T-cell (primary cell): Measurements from ENCODE around the gene ADGRG7. TPM values are rescaled to one million over a fixed set of nuclear protein-coding genes. Genes with fewer than 3 reads are reported as not detected.

Source experiments
- ATAC-seq, 4 experiments: fragments of 200-7000 bp in 3 of 4; fragments of 150-1000 bp in 1 of 4; cut with Tn5 transposase; replicated peaks in 1 of 4; 1 replicate in 3 of 4; 2 replicates in 1 of 4; pipeline ENCODE4 v1.10.0; 2021; ENCODE audit warnings: moderate library complexity in 3 of 4, mild to moderate bottlenecking in 2 of 4, moderate number of reproducible peaks in 1 of 4
- CTCF ChIA-PET, 2 donors: fragments of 300-600 bp; sonication (Branson Sonifier 250); formaldehyde crosslinking; loops; one replicate each; lab custom pipeline; 2022; ENCODE audit warnings: antibody characterized with exemption in 2 of 2; lab: Charles Lee
- POLR2A ChIA-PET, 2 donors: fragments of 300-600 bp; sonication (Branson Sonifier 250); formaldehyde crosslinking; loops; one replicate each; lab custom pipeline; 2022; ENCODE audit warnings: antibody characterized with exemption in 2 of 2; lab: Charles Lee
- DNase-seq, 35 experiments: peaks; one replicate each; pipeline versions ENCODE4 v3.0.0 to v3.0.0-alpha.2; 2013 to 2023
- H3K27ac ChIP-seq: one replicate; pipeline ENCODE4 v1.5.1; 2013; ENCODE audit warnings: low read length
- H3K27me3 ChIP-seq, 2 experiments: replicated peaks in 1 of 2; 1 replicate in 1 of 2; 2 replicates in 1 of 2; pipeline versions ENCODE4 v1.6.1 to v1.7.0; 2013; ENCODE audit warnings: low read length in 1 of 2, mixed read lengths in 1 of 2; ENCODE audit not compliant: control insufficient read depth in 2 of 2, insufficient read depth in 2 of 2; ENCODE audit errors: extremely low read depth in 1 of 2
- H3K36me3 ChIP-seq, 2 donors: 1 replicate in 1 of 2; 2 replicates in 1 of 2; pipeline versions ENCODE4 v1.6.1 to v1.7.0; 2013; ENCODE audit warnings: low read length in 1 of 2; ENCODE audit not compliant: control insufficient read depth in 2 of 2, insufficient read depth in 1 of 2; ENCODE audit errors: extremely low read depth in 1 of 2
- H3K4me1 ChIP-seq, 2 experiments: 1 replicate in 1 of 2; 2 replicates in 1 of 2; pipeline versions ENCODE4 v1.6.1 to v1.7.0; 2013; ENCODE audit warnings: low read length in 2 of 2, mixed read lengths in 1 of 2; ENCODE audit not compliant: insufficient read depth in 2 of 2, control insufficient read depth in 1 of 2; ENCODE audit errors: extremely low read depth in 1 of 2
- H3K4me3 ChIP-seq, 2 donors: 1 replicate in 1 of 2; 2 replicates in 1 of 2; pipeline versions ENCODE4 v1.5.1 to v1.7.0; 2013; ENCODE audit warnings: mild to moderate bottlenecking in 2 of 2, low read length in 1 of 2, moderate library complexity in 1 of 2; ENCODE audit not compliant: control insufficient read depth in 1 of 2; ENCODE audit errors: extremely low read depth in 1 of 2
- H3K9me3 ChIP-seq: 2 replicates; pipeline ENCODE4 v1.7.0; 2013
- H3K27ac Mint-ChIP-seq, 2 donors: one replicate each; pipeline ENCODE4 v1.8.0; 2020 to 2021; ENCODE audit warnings: mild to moderate bottlenecking in 2 of 2, mixed read lengths in 2 of 2
- H3K27me3 Mint-ChIP-seq, 2 donors: one replicate each; pipeline ENCODE4 v1.8.0; 2021 to 2022; ENCODE audit warnings: mixed read lengths in 2 of 2
- H3K36me3 Mint-ChIP-seq: one replicate; pipeline ENCODE4 v1.8.0; 2021; ENCODE audit warnings: mixed read lengths
- H3K4me1 Mint-ChIP-seq, 3 donors: one replicate each; pipeline ENCODE4 v1.8.0; 2020 to 2022; ENCODE audit warnings: mixed read lengths in 3 of 3, mild to moderate bottlenecking in 1 of 3
- H3K4me3 Mint-ChIP-seq, 3 donors: one replicate each; pipeline ENCODE4 v1.8.0; 2020 to 2022; ENCODE audit warnings: mild to moderate bottlenecking in 3 of 3, mixed read lengths in 3 of 3, moderate library complexity in 3 of 3
- H3K9me3 Mint-ChIP-seq, 3 donors: one replicate each; pipeline ENCODE4 v1.8.0; 2020 to 2022; ENCODE audit warnings: mixed read lengths in 3 of 3
- WGBS: methylation state at CpG from one replicate; pipeline ENCODE4 v1.1.5; 2013; ENCODE audit warnings: missing lambda C conversion rate; ENCODE audit not compliant: insufficient coverage; 5-methylcytosine and 5-hydroxymethylcytosine counted together
- total RNA-seq, 35 experiments: library from RNA in 6 of 35; stranded (reverse) in 6 of 35; fragments of 120-200 nt in 1 of 35; gene quantifications; one replicate each; pipeline versions ENCODE4 v1.2.1 to v1.2.4 and lab custom pipeline; 2013 to 2026

ADGRG7 gene
- total RNA-seq, 5 donors from 2014 or later (not counting 1 experiment from before 2014, with no cell fraction given) = not detected

DNA sequence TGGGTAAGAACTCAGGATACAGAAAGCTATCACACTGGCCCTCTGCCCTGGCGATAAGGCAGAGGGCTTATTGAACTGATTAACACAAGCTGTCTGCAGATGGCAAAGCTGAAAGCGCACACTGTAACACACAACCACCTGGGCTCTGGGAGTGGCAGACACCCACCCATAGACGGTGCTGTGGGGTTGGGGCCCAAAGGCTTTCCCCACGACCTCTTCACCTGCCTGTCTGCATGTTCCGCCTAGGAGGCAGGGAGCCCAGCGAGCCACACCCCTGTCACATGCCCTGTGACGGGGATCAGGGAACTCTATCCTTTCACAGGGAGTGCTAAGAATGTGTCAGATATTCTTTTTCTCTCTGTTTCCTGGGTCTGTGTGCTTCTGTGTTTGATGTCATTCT, 87.8 kb downstream of the ADGRG7 start:
- H3K36me3 Mint-ChIP-seq = peaks cover 2% of the 10 kb centered on the region
- H3K9me3 Mint-ChIP-seq = no peaks in the 10 kb centered on the region
- no peaks in the 10 kb centered on the region for H3K36me3 ChIP-seq
- H3K4me1 Mint-ChIP-seq = no peaks in the 10 kb centered on the region
- ChIA-PET POLR2A (no interaction called here), CTCF (no interaction called here)
- H3K4me1 ChIP-seq = no peaks in the 10 kb centered on the region
- H3K4me3 Mint-ChIP-seq = no peak overlapping the region
- DNase-seq (no peak), ATAC-seq (no peak)
- peaks cover 0 to 11% of the 10 kb centered on the region in 2 experiments for H3K27me3 ChIP-seq
- H3K27ac ChIP-seq = no peak overlapping the region
- H3K27me3 Mint-ChIP-seq = peaks cover 53 to 58% of the 10 kb centered on the region in 2 donors
- H3K4me3 ChIP-seq = no peak overlapping the region
- 84% methylated on average over 4 of the region's 7 CpGs for WGBS
- no peaks in the 10 kb centered on the region for H3K9me3 ChIP-seq
- no peak overlapping the region for H3K27ac Mint-ChIP-seq

DNA sequence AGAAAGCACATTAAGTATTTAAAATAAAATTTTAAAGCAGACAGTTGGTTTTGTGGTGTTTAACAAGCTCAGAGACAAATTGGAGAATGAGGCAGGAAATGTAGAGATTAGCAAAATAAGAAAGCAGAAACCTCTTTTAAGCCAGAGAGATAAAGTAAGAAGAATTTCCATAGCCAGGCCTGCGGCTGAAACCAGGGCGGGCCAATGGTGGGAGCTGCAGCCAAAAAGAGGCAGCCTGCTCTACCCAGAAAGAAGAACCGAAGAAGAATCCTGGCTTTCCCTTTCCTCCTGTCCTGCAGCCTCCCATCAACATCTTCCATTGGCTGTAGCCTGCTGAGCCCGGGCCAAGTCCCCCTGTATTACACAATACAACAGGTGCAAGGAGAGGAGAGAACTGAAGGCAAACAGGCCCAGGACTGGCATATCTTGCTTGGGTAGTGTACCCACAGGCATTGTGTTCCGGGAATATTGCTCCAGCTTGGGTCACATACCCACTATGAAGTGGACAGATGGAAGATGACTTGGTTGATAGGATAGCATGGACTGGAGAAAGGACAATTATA, 88.4 kb downstream of the ADGRG7 start:
- WGBS = 100% methylated on average over 2 of the region's 5 CpGs
- H3K36me3 Mint-ChIP-seq = peaks cover 2% of the 10 kb centered on the region
- H3K27me3 Mint-ChIP-seq = peaks cover 52 to 55% of the 10 kb centered on the region in 2 donors
- H3K4me1 Mint-ChIP-seq = no peaks in the 10 kb centered on the region
- no peak for DNase-seq
- H3K4me3 Mint-ChIP-seq = no peak overlapping the region
- Histone ChIP-seq H3K4me3 (no peak overlapping the region), H3K4me1 (no peaks in the 10 kb centered on the region), H3K9me3 (no peaks in the 10 kb centered on the region), H3K27me3 (peaks cover 0 to 11% of the 10 kb centered on the region in 2 experiments), H3K27ac (no peak overlapping the region), H3K36me3 (no peaks in the 10 kb centered on the region)
- H3K27ac Mint-ChIP-seq = no peak overlapping the region
- no peaks in the 10 kb centered on the region for H3K9me3 Mint-ChIP-seq
- no peak for ATAC-seq
- POLR2A ChIA-PET = no interaction called here
- CTCF ChIA-PET = no interaction called here

DNA sequence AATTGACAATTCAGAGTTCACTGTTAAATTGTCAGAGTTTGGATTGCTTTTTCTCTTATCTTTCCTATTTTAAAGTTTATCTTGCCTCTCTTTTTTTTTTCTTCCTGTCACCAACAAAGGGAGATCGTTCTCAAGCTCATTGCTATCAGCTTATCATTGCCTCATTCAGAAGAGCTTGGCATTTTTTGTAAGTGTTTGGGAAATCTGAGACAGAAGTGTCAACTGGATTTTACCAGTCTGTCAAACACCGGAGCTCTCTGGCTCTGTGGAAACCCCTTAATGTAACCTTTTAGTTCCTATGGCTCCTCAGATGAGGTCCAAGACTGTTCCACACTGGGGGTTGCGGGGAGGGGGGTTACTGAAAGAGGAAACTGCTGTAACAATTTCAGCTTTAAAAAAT, 89.3 kb downstream of the ADGRG7 start:
- no peaks in the 10 kb centered on the region for H3K36me3 Mint-ChIP-seq
- Histone ChIP-seq H3K27ac (no peak overlapping the region), H3K9me3 (no peaks in the 10 kb centered on the region), H3K4me3 (no peak overlapping the region), H3K4me1 (no peaks in the 10 kb centered on the region), H3K27me3 (peaks cover 0 to 11% of the 10 kb centered on the region in 2 experiments), H3K36me3 (no peaks in the 10 kb centered on the region)
- peaks cover 51 to 53% of the 10 kb centered on the region in 2 donors for H3K27me3 Mint-ChIP-seq
- ATAC-seq (no peak), DNase-seq (no peak)
- no peaks in the 10 kb centered on the region for H3K4me1 Mint-ChIP-seq
- H3K27ac Mint-ChIP-seq = no peak overlapping the region
- no CpG with 5 or more reads among the region's 3 CpGs for WGBS
- no peaks in the 10 kb centered on the region for H3K9me3 Mint-ChIP-seq
- CTCF ChIA-PET = interaction anchor here in 1 of 2 donors (0.6 kb wide), 1 partner anchor 107 kb away, joined by 4 read pairs; no protein-coding TSS in a partner anchor
- POLR2A ChIA-PET = interaction anchor here in 1 of 2 donors (0.6 to 0.7 kb wide), 2 partner anchors 439 to 893 kb away, joined by 4 to 10 read pairs; no protein-coding TSS in a partner anchor
- no peak overlapping the region for H3K4me3 Mint-ChIP-seq

DNA sequence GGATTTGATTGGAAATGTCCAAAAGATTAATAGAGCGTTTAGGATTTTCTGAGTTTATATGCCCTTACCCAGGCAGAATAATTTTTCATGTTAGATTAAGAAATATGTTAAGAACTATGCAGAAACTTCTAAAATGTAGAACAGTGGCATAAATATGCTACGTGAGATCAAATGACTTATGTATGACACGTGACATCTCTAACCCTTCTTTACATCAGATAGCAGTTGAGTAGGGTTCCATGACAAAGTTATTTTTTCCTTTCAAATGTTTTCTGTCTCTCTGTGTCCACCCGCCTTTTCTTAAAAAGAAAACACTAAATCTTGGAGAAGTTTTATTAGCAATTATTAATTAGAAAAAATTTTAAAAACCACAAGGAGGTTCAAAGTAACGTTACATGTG, 91.3 kb downstream of the ADGRG7 start:
- DNase-seq = no peak
- Histone ChIP-seq H3K9me3 (no peaks in the 10 kb centered on the region), H3K4me1 (no peaks in the 10 kb centered on the region), H3K27ac (no peak overlapping the region), H3K36me3 (no peaks in the 10 kb centered on the region), H3K27me3 (peaks cover 0 to 11% of the 10 kb centered on the region in 2 experiments), H3K4me3 (no peak overlapping the region)
- Mint-ChIP-seq H3K27me3 (peaks cover 38 to 39% of the 10 kb centered on the region in 2 donors), H3K36me3 (no peaks in the 10 kb centered on the region), H3K4me1 (no peaks in the 10 kb centered on the region), H3K4me3 (no peak overlapping the region), H3K9me3 (no peaks in the 10 kb centered on the region), H3K27ac (no peak overlapping the region)
- CTCF ChIA-PET = no interaction called here
- WGBS = no CpG with 5 or more reads among the region's 5 CpGs
- ATAC-seq = no peak
- POLR2A ChIA-PET = no interaction called here

DNA sequence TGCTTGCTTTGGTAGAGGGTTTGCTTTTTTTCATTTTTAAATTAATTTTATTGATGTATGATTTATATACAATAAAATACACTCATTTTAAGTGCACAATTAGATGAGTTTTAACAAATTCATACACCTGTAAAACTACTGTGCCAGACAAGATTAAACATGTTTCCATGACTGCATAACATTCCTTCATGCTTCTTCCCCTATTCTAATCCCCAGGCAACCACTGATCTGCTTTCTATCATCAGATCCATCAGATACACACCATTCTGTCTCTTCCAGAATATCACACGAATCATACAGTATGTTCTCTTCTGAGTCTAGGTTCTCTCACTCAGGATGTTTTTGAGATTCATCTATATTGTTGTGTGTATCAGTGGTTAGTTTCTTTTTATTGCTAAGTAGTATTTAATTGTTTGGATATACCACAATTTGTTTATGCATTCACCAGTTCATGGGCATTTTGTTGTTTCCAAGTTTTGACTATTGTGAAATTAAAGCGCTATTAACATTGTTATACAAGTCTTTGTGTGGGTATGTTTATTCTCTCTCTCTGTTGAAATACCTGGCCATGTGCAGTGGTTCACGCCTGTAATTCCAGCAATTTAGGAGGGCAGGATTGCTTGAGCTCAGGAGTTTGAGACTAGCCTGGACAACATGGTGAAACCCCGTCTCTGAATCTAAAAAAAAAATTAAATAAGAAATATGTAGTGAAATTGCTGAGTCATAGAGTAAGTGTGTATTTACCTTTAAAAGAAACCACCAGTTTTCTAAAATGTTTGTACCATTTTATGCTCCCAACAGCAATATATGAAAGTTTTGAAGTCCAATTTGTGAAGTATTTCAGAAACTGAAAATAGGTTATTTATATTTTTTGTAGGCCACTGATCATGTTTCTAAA, 92.9 kb downstream of the ADGRG7 start:
- H3K4me3 Mint-ChIP-seq = no peak overlapping the region
- ChIA-PET POLR2A (no interaction called here), CTCF (interaction anchor here in 1 of 2 donors (0.6 kb wide), 1 partner anchor 870 kb away, joined by 5 read pairs; no protein-coding TSS in a partner anchor)
- 100% methylated on average over 1 of the region's 4 CpGs for WGBS
- H3K27ac ChIP-seq = no peak overlapping the region
- H3K9me3 Mint-ChIP-seq = no peaks in the 10 kb centered on the region
- no peaks in the 10 kb centered on the region for H3K36me3 ChIP-seq
- no peaks in the 10 kb centered on the region for H3K36me3 Mint-ChIP-seq
- H3K4me1 ChIP-seq = no peaks in the 10 kb centered on the region
- peaks cover 29 to 32% of the 10 kb centered on the region in 2 donors for H3K27me3 Mint-ChIP-seq
- H3K27me3 ChIP-seq = peaks cover 2 to 4% of the 10 kb centered on the region in 2 experiments
- DNase-seq (no peak), ATAC-seq (no peak)
- no peak overlapping the region for H3K27ac Mint-ChIP-seq
- no peak overlapping the region for H3K4me3 ChIP-seq
- H3K9me3 ChIP-seq = no peaks in the 10 kb centered on the region
- no peaks in the 10 kb centered on the region for H3K4me1 Mint-ChIP-seq

DNA sequence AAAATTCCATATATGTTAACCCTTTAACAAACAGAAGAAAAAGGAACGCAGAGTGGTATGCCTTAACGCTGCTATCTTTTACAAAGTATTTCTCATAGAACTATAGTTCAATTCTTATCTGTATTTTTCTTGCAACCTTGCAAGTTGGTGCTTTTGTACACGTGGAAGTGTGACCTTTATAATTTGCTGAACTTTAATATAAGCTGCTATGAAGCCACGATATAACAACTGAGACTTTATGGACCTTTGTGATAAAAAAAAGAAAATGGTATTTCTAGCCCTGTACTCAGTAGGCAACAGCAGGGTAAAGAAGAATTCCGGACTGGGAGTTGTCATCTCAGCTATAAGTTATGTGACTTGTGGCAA, 93.6 kb downstream of the ADGRG7 start:
- no peaks in the 10 kb centered on the region for H3K9me3 ChIP-seq
- H3K27ac ChIP-seq = no peak overlapping the region
- Mint-ChIP-seq H3K9me3 (no peaks in the 10 kb centered on the region), H3K36me3 (no peaks in the 10 kb centered on the region), H3K27ac (no peak overlapping the region), H3K27me3 (peaks cover 25 to 26% of the 10 kb centered on the region in 2 donors), H3K4me1 (no peaks in the 10 kb centered on the region), H3K4me3 (no peak overlapping the region)
- H3K36me3 ChIP-seq = no peaks in the 10 kb centered on the region
- ChIA-PET CTCF (interaction anchor here in 1 of 2 donors (0.6 kb wide), 1 partner anchor 871 kb away, joined by 5 read pairs; no protein-coding TSS in a partner anchor), POLR2A (interaction anchor here in 1 of 2 donors (0.6 kb wide), 2 partner anchors 12 to 61 kb away, joined by 3 read pairs; no protein-coding TSS in a partner anchor)
- H3K4me3 ChIP-seq = no peak overlapping the region
- H3K27me3 ChIP-seq = peaks cover 1 to 2% of the 10 kb centered on the region in 2 experiments
- ATAC-seq (no peak), DNase-seq (no peak)
- no peaks in the 10 kb centered on the region for H3K4me1 ChIP-seq
- WGBS = no CpG with 5 or more reads among the region's 5 CpGs
